HL-60 (cell line): ENCODE data around the gene GPR173.

Source experiments
- DNase-seq, 2 experiments: peaks; one replicate each; pipeline ENCODE4 v3.0.0-alpha.2; 2010 to 2020; ENCODE audit warnings: low read depth in 1 of 2, low spot score in 1 of 2
- H3K27ac ChIP-seq: fragments of 250-450 bp; sonication (Bioruptor Pico); replicated peaks from 2 replicates; pipeline ENCODE4 v1.5.1; 2020; ENCODE audit warnings: mild to moderate bottlenecking, moderate library complexity
- H3K27me3 ChIP-seq: fragments of 250-450 bp; sonication (Bioruptor Pico); 2 replicates; pipeline ENCODE4 v1.5.1; 2021; ENCODE audit warnings: mild to moderate bottlenecking, moderate library complexity; ENCODE audit not compliant: insufficient read depth, poor library complexity, severe bottlenecking
- H3K4me3 ChIP-seq: replicated peaks from 2 replicates; pipeline ENCODE4 v1.5.1; 2011; ENCODE audit warnings: mild to moderate bottlenecking, control low read depth, low read length; ENCODE audit not compliant: insufficient read depth
- CTCF ChIP-seq: IDR thresholded peaks from one replicate; pipeline ENCODE4 v1.5.1; 2011; ENCODE audit warnings: low read length, control low read depth, inconsistent platforms; ENCODE audit not compliant: insufficient read depth
- GABPA ChIP-seq: IDR thresholded peaks from 2 replicates; pipeline ENCODE4 v1.6.1; 2012; ENCODE audit warnings: low read depth
- POLR2AphosphoS5 ChIP-seq: IDR thresholded peaks from 2 replicates; pipeline ENCODE4 v1.6.1; 2012; ENCODE audit warnings: low read depth
- REST ChIP-seq: IDR thresholded peaks from 2 replicates; pipeline ENCODE4 v1.6.1; 2012; ENCODE audit warnings: low read depth; ENCODE audit not compliant: insufficient replicate concordance
- SPI1 ChIP-seq: IDR thresholded peaks from 2 replicates; pipeline ENCODE4 v1.6.1; 2012; ENCODE audit warnings: low read depth, mild to moderate bottlenecking, borderline replicate concordance

Gene GPR173

GRCh38 chrX:53018627-53019026 lies 30.0 kb upstream of the GPR173 start:
- H3K27ac ChIP-seq = no peak overlapping the region
- H3K27me3 ChIP-seq = no peaks in the 10 kb centered on the region
- no peak for DNase-seq
- H3K4me3 ChIP-seq = no peak overlapping the region
- TF ChIP-seq CTCF = no peak
- TF ChIP-seq POLR2AphosphoS5 = no peak
- no peak for TF ChIP-seq SPI1
- TF ChIP-seq REST = no peak
- no peak for TF ChIP-seq GABPA

- TF ChIP-seq REST (no peak), CTCF (no peak), SPI1 (no peak), GABPA (no peak), POLR2AphosphoS5 (no peak)
- no peak overlapping the region for H3K4me3 ChIP-seq
- H3K27me3 ChIP-seq = no peaks in the 10 kb centered on the region
- DNase-seq = no peak
- no peak overlapping the region for H3K27ac ChIP-seq
Observed at GRCh38 chrX:53022381-53022780, 26.2 kb upstream of the GPR173 start.

GRCh38 chrX:53028678-53029077 lies 19.9 kb upstream of the GPR173 start:
- no peak for TF ChIP-seq SPI1
- TF ChIP-seq CTCF = no peak

GRCh38 chrX:53031380-53031779 lies 17.2 kb upstream of the GPR173 start:
- no peak for DNase-seq
- no peak overlapping the region for H3K4me3 ChIP-seq
- no peaks in the 10 kb centered on the region for H3K27me3 ChIP-seq
- TF ChIP-seq POLR2AphosphoS5 (no peak), GABPA (no peak), REST (no peak), CTCF (no peak), SPI1 (no peak)
- no peak overlapping the region for H3K27ac ChIP-seq

More at GRCh38 chrX:53028678-53029077, 19.9 kb upstream of the GPR173 start:
- H3K27me3 ChIP-seq = no peaks in the 10 kb centered on the region
- no peak overlapping the region for H3K27ac ChIP-seq
- no peak for DNase-seq
- H3K4me3 ChIP-seq = no peak overlapping the region
